K562 (cell line): ENCODE results near the gene CUL2. TPM values are rescaled to one million over a fixed set of nuclear protein-coding genes. Genes with fewer than 3 reads are reported as not detected.

Experiments
- ATAC-seq: fragments of 200-7000 bp; cut with Tn5 transposase; 3 replicates; pipeline ENCODE4 v1.9.1; 2020; ENCODE audit warnings: moderate library complexity
- BruUV-seq: library from RNA; stranded (reverse); fragments of 400-500 nt; replicated peaks from 2 replicates; lab custom pipeline; 2021; lab: Mats Ljungman, UMichigan
- CTCF ChIA-PET: fragments of 300-600 bp; formaldehyde crosslinking; extraction: SDS; loops from one replicate; lab custom pipeline; 2021; ENCODE audit warnings: low intra/inter-chr PET ratio; lab: Yijun Ruan, JAX
- POLR2A ChIA-PET: fragments of 300-600, 350-650 bp; sonication (Branson Sonifier 250); formaldehyde crosslinking; extraction: SDS; loops from one replicate; lab custom pipeline; 2021; ENCODE audit warnings: antibody characterized with exemption, inconsistent platforms; lab: Yijun Ruan, JAX
- DNase-seq, 4 experiments: peaks; one replicate each; pipeline versions ENCODE4 v3.0.0 to v3.0.0-alpha.2; 2011 to 2018; ENCODE audit warnings: low spot score in 3 of 4, mixed read lengths in 3 of 4; ENCODE audit errors: extremely low read depth in 1 of 4
- FAIRE-seq: peaks from 2 replicates; lab custom pipeline; 2011; peaks lifted over from hg19 to GRCh38; lab: Jason Lieb, UNC
- H2AFZ ChIP-seq: 2 replicates; pipeline ENCODE4 v1.6.0; 2011; ENCODE audit warnings: low read depth, low read length, control low read depth, inconsistent platforms
- H3K27ac ChIP-seq: fragments of 200-600 bp; 3 replicates; pipeline ENCODE4 v1.8.0; 2011; ENCODE audit warnings: low read depth, mild to moderate bottlenecking, control low read depth, inconsistent platforms, low read length, moderate library complexity, mixed read lengths; ENCODE audit errors: extremely low read depth
- H3K27me3 ChIP-seq, 2 experiments: fragments of 300-600 bp in 1 of 2; 2 replicates in 1 of 2; 3 replicates in 1 of 2; pipeline versions ENCODE4 v1.6.0 to v1.8.0; 2011; ENCODE audit warnings: inconsistent platforms in 2 of 2, low read length in 2 of 2, mild to moderate bottlenecking in 1 of 2, mixed read lengths in 1 of 2, moderate library complexity in 1 of 2; ENCODE audit not compliant: control insufficient read depth in 2 of 2, insufficient read depth in 2 of 2
- H3K36me3 ChIP-seq: fragments of 300-600 bp; 3 replicates; pipeline ENCODE4 v1.8.0; 2011; ENCODE audit warnings: mild to moderate bottlenecking, low read length, inconsistent platforms; ENCODE audit not compliant: control insufficient read depth, insufficient read depth
- H3K4me1 ChIP-seq, 2 experiments: fragments of 200-600 bp in 1 of 2; replicated peaks in 1 of 2; 2 replicates in 1 of 2; 3 replicates in 1 of 2; pipeline versions ENCODE4 v1.5.1 to v1.8.0; 2011; ENCODE audit warnings: inconsistent platforms in 2 of 2, low read length in 2 of 2, mild to moderate bottlenecking in 1 of 2, mixed read lengths in 1 of 2, moderate library complexity in 1 of 2; ENCODE audit not compliant: control insufficient read depth in 2 of 2, insufficient read depth in 2 of 2
- H3K4me2 ChIP-seq: 2 replicates; pipeline ENCODE4 v1.6.1; 2011; ENCODE audit warnings: low read length, control low read depth, inconsistent platforms, mixed read lengths; ENCODE audit not compliant: insufficient read depth
- H3K4me3 ChIP-seq: fragments of 200-600 bp; sonication (generic), shearing (Covaris generic); 2 replicates; pipeline ENCODE4 v1.5.1; 2016; ENCODE audit warnings: control low read depth, inconsistent platforms
- H3K79me2 ChIP-seq: fragments of 200-600 bp; 3 replicates; pipeline ENCODE4 v1.8.0; 2011; ENCODE audit warnings: low read length, inconsistent platforms; ENCODE audit not compliant: control insufficient read depth, insufficient read depth
- H3K9ac ChIP-seq, 2 experiments: 2 replicates each; pipeline versions ENCODE4 v1.6.0 to v1.6.1; 2011; ENCODE audit warnings: low read depth in 2 of 2, low read length in 2 of 2, control low read depth in 1 of 2, inconsistent platforms in 1 of 2, mild to moderate bottlenecking in 1 of 2, mixed read lengths in 1 of 2; ENCODE audit not compliant: insufficient read depth in 1 of 2
- H3K9me1 ChIP-seq: one replicate; pipeline ENCODE4 v1.6.0; 2011; ENCODE audit warnings: inconsistent platforms, mild to moderate bottlenecking, low read length, moderate library complexity; ENCODE audit not compliant: control insufficient read depth, insufficient read depth
- H3K9me3 ChIP-seq: replicated peaks from 2 replicates; pipeline ENCODE4 v1.5.1; 2011; ENCODE audit warnings: low read depth, low read length, inconsistent platforms; ENCODE audit not compliant: control insufficient read depth, insufficient read depth
- H4K20me1 ChIP-seq: replicated peaks from 2 replicates; pipeline ENCODE4 v1.6.1; 2011; ENCODE audit warnings: low read length, inconsistent platforms, mixed read lengths; ENCODE audit not compliant: control insufficient read depth, insufficient read depth
- CBFB ChIP-seq: sonication (generic); formaldehyde crosslinking; IDR thresholded peaks from 2 replicates; pipeline ENCODE4 v1.4.0; 2020; ENCODE audit warnings: mild to moderate bottlenecking, missing genetic modification reagents
- DACH1 ChIP-seq: fragments of 450-650 bp; IDR thresholded peaks from 2 replicates; pipeline ENCODE4 v1.6.1; 2018; ENCODE audit not compliant: partially characterized antibody
- ELF2 ChIP-seq: fragments of 250-450 bp; sonication (Bioruptor Pico); IDR thresholded peaks from 2 replicates; pipeline ENCODE4 v1.5.0; 2021; ENCODE audit warnings: mild to moderate bottlenecking
- KAT7 ChIP-seq: sonication (generic); formaldehyde crosslinking; IDR thresholded peaks from 2 replicates; pipeline ENCODE4 v1.8.0; 2022; ENCODE audit warnings: missing genetic modification reagents, mild to moderate bottlenecking, borderline replicate concordance
- MCM7 ChIP-seq, 2 experiments: fragments of 450-650 bp; IDR thresholded peaks; 2 replicates each; pipeline ENCODE4 v1.6.1; 2016 to 2018
- RHOXF2B ChIP-seq: fragments of 250-450 bp; sonication (Bioruptor Pico); conservative IDR thresholded peaks from 2 replicates; pipeline ENCODE4 v1.5.1; 2021
- RUNX1 ChIP-seq: sonication (generic); IDR thresholded peaks from 2 replicates; pipeline ENCODE4 v1.6.1; 2016; ENCODE audit warnings: antibody characterized with exemption, low read depth
- THRAP3 ChIP-seq: fragments of 450-650 bp; IDR thresholded peaks from 2 replicates; pipeline ENCODE4 v1.6.1; 2016; ENCODE audit warnings: mild to moderate bottlenecking, inconsistent platforms, borderline replicate concordance
- ZBED1 ChIP-seq: IDR thresholded peaks from 2 replicates; pipeline ENCODE4 v1.6.1; 2014
- WGBS: fragments of 100-300 bp; shearing (Covaris generic); methylation state at CpG from one replicate; pipeline ENCODE4 v1.1.6; 2016; ENCODE audit warnings: low coverage, mixed read lengths; ENCODE audit not compliant: insufficient coverage; ENCODE audit errors: missing lambda C conversion rate; 5-methylcytosine and 5-hydroxymethylcytosine counted together
- in situ Hi-C: fragments of 300-500 bp; cut with MboI; formaldehyde crosslinking; loops from 4 replicates; pipeline ENCODE4 v1.15.0; 2018; ENCODE audit warnings: inconsistent platforms, mixed read lengths
- intact Hi-C: fragments of 100-400 bp; cut with micrococcal nuclease; formaldehyde crosslinking; loops from 2 replicates; pipeline ENCODE4 v1.14.2; 2022
- polyA plus RNA-seq, 8 experiments: library from polyadenylated mRNA; depleted of rRNA in 4 of 8; stranded (reverse) in 5 of 8; unstranded in 3 of 8; fragments of >200 nt; fragmentation: Nextera tagmentation in 2 of 8; fragmentation: Illumina TruSeq in 1 of 8; extraction: Ambion mirVana in 2 of 8; extraction: Trizol in 1 of 8; gene quantifications; 2 replicates each; pipeline versions ENCODE4 v1.2.1 to v1.2.3, GENCODE V29; 2011 to 2014; ENCODE audit warnings: inconsistent platforms in 1 of 8, missing spikeins in 1 of 8
- total RNA-seq, 7 experiments: library from RNA; depleted of rRNA in 6 of 7; stranded (reverse); fragments of >200 nt in 6 of 7; fragmentation: Illumina TruSeq in 2 of 7; extraction: Trizol in 2 of 7; gene quantifications; 2 replicates each; pipeline versions ENCODE4 v1.2.1 to v1.2.3, GENCODE V29; 2011 to 2021; ENCODE audit warnings: low replicate concordance in 1 of 7
- TF ChIP-seq, protein P1 (sequence below): fragments of 250-450 bp; sonication (Bioruptor Pico); IDR thresholded peaks from 2 replicates; pipeline ENCODE4 v1.5.0; 2020; ENCODE audit warnings: mild to moderate bottlenecking

The CUL2 gene
- total and polyA plus RNA-seq, 9 of the 15 experiments (the other 6 are each of a cell fraction or from before 2014, with no cell fraction given) = 17.3 to 46.3 (median 41.2) TPM

DNA sequence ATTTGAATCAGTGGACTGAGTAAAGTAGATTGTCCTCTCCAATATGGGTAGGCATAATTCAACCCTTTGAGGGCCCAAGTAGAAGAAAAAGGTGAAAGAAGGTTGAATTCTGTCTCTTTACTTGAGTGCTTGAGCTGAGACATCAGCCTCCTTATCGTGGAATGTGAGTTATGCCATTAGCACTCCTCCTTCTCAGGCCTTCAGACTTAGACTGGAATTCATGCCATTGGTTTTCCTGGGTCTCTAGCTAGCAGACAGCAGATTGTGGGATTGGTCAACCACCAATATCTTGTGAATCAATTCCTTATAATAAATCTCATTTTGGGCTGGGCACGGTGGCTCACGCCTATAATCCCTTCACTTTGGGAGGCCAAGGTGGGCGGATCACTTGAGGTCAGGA lies 89.2 kb downstream of the CUL2 start:
- no peaks in the 10 kb centered on the region for H3K36me3 ChIP-seq
- H3K79me2 ChIP-seq = no peaks in the 10 kb centered on the region
- BruUV-seq = no TSS peak
- no peak overlapping the region for H3K27ac ChIP-seq
- H3K27me3 ChIP-seq = no peaks in the 10 kb centered on the region
- no peak overlapping the region for H2AFZ ChIP-seq
- TF ChIP-seq DACH1 (no peak), ZBED1 (no peak), CBFB (no peak), KAT7 (CRISPR knock-in tag) (no peak), THRAP3 (no peak), RHOXF2B (CRISPR knock-in tag) (no peak), RUNX1 (no peak), ELF2 (CRISPR knock-in tag) (no peak), MCM7 (IDR thresholded peaks at IDR 0.05) (no peak)
- TF ChIP-seq, protein P1, sequence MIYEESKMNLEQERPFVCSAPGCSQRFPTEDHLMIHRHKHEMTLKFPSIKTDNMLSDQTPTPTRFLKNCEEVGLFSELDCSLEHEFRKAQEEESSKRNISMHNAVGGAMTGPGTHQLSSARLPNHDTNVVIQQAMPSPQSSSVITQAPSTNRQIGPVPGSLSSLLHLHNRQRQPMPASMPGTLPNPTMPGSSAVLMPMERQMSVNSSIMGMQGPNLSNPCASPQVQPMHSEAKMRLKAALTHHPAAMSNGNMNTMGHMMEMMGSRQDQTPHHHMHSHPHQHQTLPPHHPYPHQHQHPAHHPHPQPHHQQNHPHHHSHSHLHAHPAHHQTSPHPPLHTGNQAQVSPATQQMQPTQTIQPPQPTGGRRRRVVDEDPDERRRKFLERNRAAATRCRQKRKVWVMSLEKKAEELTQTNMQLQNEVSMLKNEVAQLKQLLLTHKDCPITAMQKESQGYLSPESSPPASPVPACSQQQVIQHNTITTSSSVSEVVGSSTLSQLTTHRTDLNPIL (CRISPR knock-in tag) = no peak
- TF ChIP-seq, all 486 proteins: peak for 0
- Histone ChIP-seq H3K4me2 (no peak overlapping the region), H3K4me1 (peaks cover 0 to 1% of the 10 kb centered on the region in 2 experiments; a peak in 3 of 5 replicates), H3K4me3 (no peak overlapping the region), H3K9me3 (no peaks in the 10 kb centered on the region), H3K9ac (no peak overlapping the region), H3K9me1 (no peaks in the 10 kb centered on the region), H4K20me1 (no peaks in the 10 kb centered on the region)
- DNase-seq (no peak), FAIRE-seq (no peak), ATAC-seq (no peak)
- 48% methylated on average over 4 of the region's 4 CpGs for WGBS
- ChIA-PET CTCF (no interaction called here), POLR2A (no interaction called here)
- intact Hi-C loops (no loop called here), in situ Hi-C loops (loop anchor here (5.0 kb wide), 1 partner anchor 211 kb away; no protein-coding TSS in a partner anchor)
